Smooth muscle cell (in vitro differentiated cells): ENCODE measurements around the gene PIK3C2A. TPM values are rescaled to one million over a fixed set of nuclear protein-coding genes. Genes with fewer than 3 reads are reported as not detected.

ENCODE experiments used
- polyA plus RNA-seq: library from polyadenylated mRNA; unstranded; fragments of >200 nt; fragmentation: Nextera tagmentation; extraction: Ambion mirVana; gene quantifications from 2 replicates; pipeline ENCODE4 v1.2.1, GENCODE V29; 2016
- total RNA-seq: library from RNA; depleted of rRNA; stranded (reverse); fragments of >200 nt; gene quantifications from 2 replicates; pipeline ENCODE4 v1.2.3, GENCODE V29; 2014

The PIK3C2A gene
- total and polyA plus RNA-seq, 2 experiments from 2014 or later = 10.0 to 50.6 TPM

Other genes starting within 250 kb of the PIK3C2A start
- 3.5 and 22.2 TPM in 2 replicates for gene PLEKHA7, start 193.6 kb downstream of the PIK3C2A start, total RNA-seq
- 0.19 and 7.8 TPM in 2 replicates for gene PLEKHA7, start 193.6 kb downstream of the PIK3C2A start, polyA plus RNA-seq
- gene RPS13, start 130.3 kb downstream of the PIK3C2A start, total RNA-seq = 1,210 and 1,408 TPM in 2 replicates
- gene RPS13, start 130.3 kb downstream of the PIK3C2A start, polyA plus RNA-seq = 750 and 769 TPM in 2 replicates
- gene NUCB2, start 68.8 kb upstream of the PIK3C2A start, total RNA-seq = 91.2 and 118 TPM in 2 replicates
- 148 and 177 TPM in 2 replicates for gene NUCB2, start 68.8 kb upstream of the PIK3C2A start, polyA plus RNA-seq
- gene NCR3LG1, start 143.8 kb upstream of the PIK3C2A start, total RNA-seq = 1.9 and 2.6 TPM in 2 replicates
- 0.10 and 1.1 TPM in 2 replicates for gene NCR3LG1, start 143.8 kb upstream of the PIK3C2A start, polyA plus RNA-seq
- gene KCNJ11, start 180.7 kb upstream of the PIK3C2A start, total RNA-seq = 0.22 TPM in 1 of 2 replicates, not detected in the other
- gene KCNJ11, start 180.7 kb upstream of the PIK3C2A start, polyA plus RNA-seq = not detected in 2 replicates